Activated T-helper 1 cell treated with anti-CD3 and anti-CD28 coated beads, Interleukin-12 subunit alpha, Interleukin-12 subunit beta, Interleukin-2, Interleukin-4 antibody, amounts not matched to agents 30 ng/mL and 10 ng/mL and 1 ng/mL, durations not matched to agents 14 hours and 24 hours and 36 hours (primary cell): ENCODE data around the gene CDH13. TPM values are rescaled to one million over a fixed set of nuclear protein-coding genes. Genes with fewer than 3 reads are reported as not detected.

Source experiments
- DNase-seq: peaks from one replicate; pipeline ENCODE4 v3.0.0; 2021; ENCODE audit warnings: low spot score
- H3K27ac Mint-ChIP-seq: one replicate; pipeline ENCODE4 v1.8.0; 2021; ENCODE audit warnings: mild to moderate bottlenecking, mixed read lengths
- H3K27me3 Mint-ChIP-seq: one replicate; pipeline ENCODE4 v1.8.0; 2022; ENCODE audit warnings: mild to moderate bottlenecking, moderate library complexity, mixed read lengths; ENCODE audit not compliant: insufficient read depth
- H3K36me3 Mint-ChIP-seq: one replicate; pipeline ENCODE4 v1.8.0; 2021; ENCODE audit warnings: low read depth, mixed read lengths
- H3K4me1 Mint-ChIP-seq: one replicate; pipeline ENCODE4 v1.8.0; 2021; ENCODE audit warnings: low read depth, mixed read lengths
- H3K4me3 Mint-ChIP-seq: one replicate; pipeline ENCODE4 v1.8.0; 2021; ENCODE audit warnings: mild to moderate bottlenecking, moderate library complexity, mixed read lengths
- H3K9me3 Mint-ChIP-seq: one replicate; pipeline ENCODE4 v1.8.0; 2021; ENCODE audit warnings: mixed read lengths
- intact Hi-C: fragments of 100-400 bp; cut with micrococcal nuclease; formaldehyde crosslinking; loops from one replicate; pipeline ENCODE4 v1.15.1; 2024
- total RNA-seq: library from RNA; stranded (reverse); gene quantifications from 2 replicates; pipeline ENCODE4 v1.2.3, GENCODE V29; 2022

The CDH13 gene
- total RNA-seq, 1 donor from 2014 or later, result not detected

DNA sequence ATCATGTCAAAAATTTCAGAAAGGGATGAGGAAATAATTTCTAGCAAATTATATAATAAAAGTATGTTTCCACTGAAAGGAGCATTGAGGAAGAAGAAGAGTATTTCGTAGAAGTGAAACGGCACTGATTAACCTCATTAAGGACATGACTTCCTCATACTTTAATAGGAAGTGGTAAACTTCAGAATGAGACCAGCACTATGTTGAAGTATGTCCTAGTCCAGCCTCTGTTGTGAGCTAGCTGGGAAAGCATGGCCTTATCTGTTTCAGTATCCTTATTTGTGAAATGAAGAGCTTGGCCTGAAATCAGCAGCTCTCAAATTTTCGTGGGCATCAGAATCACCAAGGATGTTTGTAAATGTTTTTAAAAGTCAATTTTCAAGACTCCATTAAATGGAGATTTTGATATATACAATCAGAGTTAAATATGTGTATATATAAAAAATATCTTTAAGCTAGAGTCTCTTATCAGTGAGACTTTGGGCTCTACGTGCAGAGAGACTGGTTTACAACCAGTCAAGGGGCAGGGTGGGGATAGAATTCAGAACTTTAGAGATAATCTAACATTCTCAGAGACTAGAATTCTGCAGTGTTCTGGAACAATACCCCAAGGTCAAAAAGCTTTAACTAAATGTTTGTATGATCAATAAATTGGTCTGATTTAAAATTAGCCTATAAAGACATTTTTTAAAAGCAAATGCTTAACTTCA is 365.4 kb downstream of the CDH13 start:
- no peaks in the 10 kb centered on the region for H3K4me1 Mint-ChIP-seq
- H3K27me3 Mint-ChIP-seq, result peaks cover 5% of the 10 kb centered on the region
- intact Hi-C loops, result no loop called here
- no peak overlapping the region for H3K27ac Mint-ChIP-seq
- no peak for DNase-seq
- H3K36me3 Mint-ChIP-seq, result no peaks in the 10 kb centered on the region
- H3K9me3 Mint-ChIP-seq, result peaks cover 18% of the 10 kb centered on the region
- no peak overlapping the region for H3K4me3 Mint-ChIP-seq

DNA sequence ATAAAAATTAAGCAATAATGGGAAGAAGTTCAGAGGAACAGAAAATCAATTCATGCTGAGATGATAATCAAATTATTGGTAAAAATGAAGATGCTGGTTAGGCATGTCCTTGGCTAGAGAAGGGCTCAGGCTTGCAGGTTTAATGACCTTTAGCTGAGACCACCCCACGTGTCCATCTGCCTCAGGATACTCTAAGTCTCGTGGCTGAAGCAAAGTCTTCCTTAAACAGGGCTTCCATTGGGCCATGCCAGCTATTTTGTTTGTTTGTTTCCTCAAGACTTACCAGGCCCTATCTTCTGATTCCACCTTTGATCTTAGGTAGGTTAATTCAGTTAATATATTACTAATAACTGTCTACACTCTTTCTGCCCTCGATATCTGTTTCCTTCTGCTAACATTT is 366.0 kb downstream of the CDH13 start:
- intact Hi-C loops, result no loop called here
- Mint-ChIP-seq H3K4me1 (no peaks in the 10 kb centered on the region), H3K27ac (no peak overlapping the region), H3K27me3 (peaks cover 5% of the 10 kb centered on the region), H3K36me3 (no peaks in the 10 kb centered on the region), H3K9me3 (peaks cover 17% of the 10 kb centered on the region), H3K4me3 (no peak overlapping the region)
- DNase-seq, result no peak

DNA sequence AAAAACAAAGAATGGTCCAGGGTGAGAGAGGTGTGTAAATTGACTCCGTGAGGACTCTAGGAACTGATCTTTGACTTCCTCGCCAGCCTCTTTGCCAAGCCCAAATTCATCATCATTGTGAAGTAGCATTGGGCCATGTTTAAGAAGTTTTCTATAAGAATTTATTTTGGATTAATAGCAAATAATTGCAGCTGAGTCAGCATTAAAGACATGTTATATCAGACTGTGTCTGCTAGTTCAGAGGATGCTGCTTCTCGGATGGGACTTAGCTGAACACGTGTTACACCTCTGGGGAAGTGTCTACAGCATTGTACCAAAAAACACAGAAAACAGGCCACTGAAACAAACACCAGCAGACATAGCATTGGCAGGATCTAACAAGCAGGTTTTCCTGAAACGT is 366.6 kb downstream of the CDH13 start:
- Mint-ChIP-seq H3K27me3 (peaks cover 5% of the 10 kb centered on the region), H3K9me3 (peaks cover 11% of the 10 kb centered on the region), H3K4me3 (no peak overlapping the region), H3K4me1 (no peaks in the 10 kb centered on the region), H3K36me3 (no peaks in the 10 kb centered on the region), H3K27ac (no peak overlapping the region)
- intact Hi-C loops, result no loop called here
- DNase-seq, result no peak

DNA sequence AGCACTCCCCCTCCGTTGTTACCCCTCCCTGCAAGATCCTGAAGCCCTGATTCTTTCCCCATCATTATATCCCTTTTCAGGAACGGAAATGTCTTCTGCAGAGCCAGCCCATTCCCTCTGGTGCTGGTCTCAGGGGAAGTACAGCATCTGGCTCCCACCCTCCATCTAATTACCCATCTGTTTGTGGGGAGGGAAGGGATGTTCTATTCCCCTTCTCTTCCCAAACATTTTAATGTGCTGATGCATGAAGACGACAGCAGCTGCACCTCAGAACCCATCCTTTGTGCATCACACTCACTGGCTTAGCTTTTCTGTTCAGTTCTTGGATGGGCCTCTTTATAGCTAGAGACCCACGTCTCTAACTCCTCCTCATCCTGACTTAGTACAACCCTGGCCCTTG is 367.2 kb downstream of the CDH13 start:
- DNase-seq, result no peak
- intact Hi-C loops, result no loop called here
- Mint-ChIP-seq H3K27me3 (peaks cover 5% of the 10 kb centered on the region), H3K4me1 (no peaks in the 10 kb centered on the region), H3K36me3 (no peaks in the 10 kb centered on the region), H3K4me3 (no peak overlapping the region), H3K9me3 (peaks cover 14% of the 10 kb centered on the region), H3K27ac (no peak overlapping the region)

DNA sequence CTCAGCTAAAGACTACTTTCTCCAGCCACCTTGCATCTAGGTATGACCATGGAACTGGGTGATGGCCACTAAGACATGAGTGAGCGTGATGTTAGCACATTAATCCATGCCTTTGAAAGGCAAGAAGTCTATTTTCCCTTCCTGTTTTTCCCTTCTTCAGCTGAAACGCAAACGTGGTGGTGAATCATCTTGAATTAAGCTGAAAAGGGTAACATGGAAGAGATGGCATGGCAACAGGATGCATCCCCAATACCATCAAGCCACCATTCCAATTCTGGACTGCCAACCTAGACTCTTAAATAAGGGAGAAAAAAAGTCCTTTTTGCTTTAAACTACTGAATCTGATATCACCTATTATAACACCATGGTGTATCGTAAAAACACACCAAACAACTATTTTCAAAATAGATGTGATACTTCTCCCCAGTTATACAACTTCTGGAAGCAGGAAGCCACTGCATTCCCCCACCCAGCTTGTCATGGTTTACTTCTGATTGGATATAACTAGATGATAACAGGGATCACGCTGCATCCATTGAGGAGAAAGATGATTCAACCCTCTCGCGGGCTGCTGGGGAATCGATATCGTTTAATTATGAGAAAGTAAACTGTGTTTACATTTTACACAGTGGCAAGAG is 368.6 kb downstream of the CDH13 start:
- H3K4me1 Mint-ChIP-seq, result no peaks in the 10 kb centered on the region
- intact Hi-C loops, result no loop called here
- H3K27me3 Mint-ChIP-seq, result peaks cover 5% of the 10 kb centered on the region
- no peak overlapping the region for H3K4me3 Mint-ChIP-seq
- H3K27ac Mint-ChIP-seq, result no peak overlapping the region
- no peak for DNase-seq
- peaks cover 16% of the 10 kb centered on the region for H3K9me3 Mint-ChIP-seq
- no peaks in the 10 kb centered on the region for H3K36me3 Mint-ChIP-seq

DNA sequence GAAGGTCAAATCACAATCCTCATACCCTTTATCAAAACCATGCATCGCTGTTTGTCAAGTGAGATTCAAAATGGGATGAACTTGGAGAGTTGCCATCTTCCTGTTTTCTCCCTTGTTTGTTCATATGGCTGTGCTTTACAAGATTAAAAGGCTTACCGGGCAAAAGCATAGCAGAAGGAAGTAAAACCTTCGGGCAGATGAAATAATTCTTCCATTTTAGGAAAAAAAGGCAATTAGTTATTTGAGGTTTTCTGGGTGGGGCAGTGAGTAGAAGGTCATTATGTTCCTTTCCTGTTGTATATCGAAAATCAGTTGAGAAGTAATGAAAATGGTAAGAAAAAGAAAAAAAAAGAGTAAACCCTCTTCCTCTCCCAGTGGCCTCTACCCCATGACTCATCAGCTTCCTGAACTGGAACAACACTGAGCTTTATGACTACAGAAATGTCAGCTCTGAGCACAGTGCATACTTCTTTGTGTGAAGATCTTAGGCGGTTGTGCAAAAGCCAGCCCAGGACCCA is 369.2 kb downstream of the CDH13 start:
- intact Hi-C loops, result no loop called here
- Mint-ChIP-seq H3K4me3 (no peak overlapping the region), H3K9me3 (peaks cover 20% of the 10 kb centered on the region), H3K27me3 (peaks cover 5% of the 10 kb centered on the region), H3K4me1 (no peaks in the 10 kb centered on the region), H3K27ac (no peak overlapping the region), H3K36me3 (no peaks in the 10 kb centered on the region)
- no peak for DNase-seq

DNA sequence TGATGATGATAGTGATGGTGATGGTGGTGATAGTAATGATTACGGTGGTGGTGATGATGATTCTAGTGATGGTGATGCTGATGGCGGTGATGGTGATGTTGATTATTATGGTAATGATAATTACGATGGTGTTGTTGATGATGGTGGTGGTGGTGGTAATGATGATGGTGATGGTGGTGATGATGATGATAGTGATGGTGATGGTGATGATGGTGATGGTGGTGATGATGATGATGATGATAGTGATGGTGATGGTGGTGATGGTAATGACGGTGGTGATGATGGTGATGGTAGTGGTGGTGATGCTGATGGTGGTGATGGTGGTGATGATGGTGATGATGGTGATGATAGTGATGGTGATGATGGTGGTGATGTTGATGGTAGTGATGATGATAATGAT is 370.0 kb downstream of the CDH13 start:
- H3K27ac Mint-ChIP-seq, result no peak overlapping the region
- H3K27me3 Mint-ChIP-seq, result peaks cover under 1% of the 10 kb centered on the region
- peaks cover 15% of the 10 kb centered on the region for H3K9me3 Mint-ChIP-seq
- no peaks in the 10 kb centered on the region for H3K36me3 Mint-ChIP-seq
- H3K4me1 Mint-ChIP-seq, result no peaks in the 10 kb centered on the region
- no peak for DNase-seq
- intact Hi-C loops, result no loop called here
- no peak overlapping the region for H3K4me3 Mint-ChIP-seq

DNA sequence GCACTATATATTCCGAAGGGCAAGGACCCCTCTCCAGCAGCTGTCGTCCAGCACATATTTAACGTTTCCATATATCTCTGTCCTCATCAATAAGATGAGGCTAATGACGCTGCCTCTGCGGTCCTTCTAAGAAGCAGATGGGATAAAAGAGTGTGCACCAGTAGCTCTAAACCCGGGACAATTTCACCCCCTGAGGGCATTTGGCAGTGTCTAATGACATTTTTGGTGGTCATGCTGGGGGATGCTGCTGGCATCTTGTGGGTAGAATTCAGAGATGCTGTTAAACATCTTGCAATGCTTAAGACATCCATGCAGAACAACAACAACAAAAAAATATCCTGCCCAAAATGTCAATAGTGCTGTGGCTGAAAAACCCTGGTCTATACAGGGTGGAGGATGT is 372.9 kb downstream of the CDH13 start:
- H3K4me3 Mint-ChIP-seq, result no peak overlapping the region
- DNase-seq, result no peak

DNA sequence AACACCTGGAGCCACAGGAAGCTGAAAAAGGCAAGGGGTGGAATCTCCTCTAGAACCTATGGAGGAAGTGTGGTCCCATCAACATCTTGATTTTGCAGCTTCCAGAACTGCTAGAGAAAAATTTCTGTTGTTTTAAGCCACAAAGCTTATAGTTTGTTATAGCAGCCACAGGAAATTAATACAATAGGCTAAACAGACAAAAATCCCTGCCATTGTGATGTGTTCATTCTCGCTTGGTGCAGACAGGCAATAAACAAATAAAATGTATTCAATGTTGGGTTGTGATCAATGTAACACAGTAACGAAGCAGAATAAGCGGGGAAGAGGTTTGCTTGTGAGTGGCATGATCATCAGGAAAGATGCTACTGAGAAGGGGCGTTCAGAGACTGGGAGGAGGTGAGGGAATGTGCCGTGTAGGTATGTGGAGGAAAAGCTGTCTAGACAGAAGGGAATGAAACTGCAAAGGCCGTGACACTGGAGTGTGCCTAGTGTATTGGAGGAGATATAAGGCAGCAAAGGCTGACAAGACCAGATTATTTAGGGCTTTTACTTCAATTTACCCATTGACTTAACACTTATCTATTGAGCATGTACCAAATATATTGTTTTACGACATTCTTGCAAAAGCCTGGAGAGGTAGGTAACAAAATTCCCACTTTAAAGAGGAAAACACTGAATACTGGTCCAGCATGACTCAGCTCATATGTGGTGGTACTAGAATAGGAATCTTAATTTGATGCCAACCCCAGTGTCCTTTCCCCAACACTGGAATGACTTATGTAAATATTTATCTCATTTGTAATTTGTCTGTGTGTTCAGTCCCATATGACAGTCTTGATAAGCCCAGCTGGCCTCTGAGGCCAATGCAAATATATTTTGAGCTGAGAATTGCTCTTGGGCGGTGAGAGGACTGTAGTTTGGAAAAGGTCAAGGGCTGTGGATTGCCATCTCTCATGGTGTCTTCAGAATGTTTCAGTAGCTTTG is 375.9 kb downstream of the CDH13 start:
- Mint-ChIP-seq H3K9me3 (peaks cover 12% of the 10 kb centered on the region), H3K27ac (no peak overlapping the region)

More for the DNA sequence above, 372.9 kb downstream of the CDH13 start:
- Mint-ChIP-seq H3K27ac (no peak overlapping the region), H3K27me3 (no peaks in the 10 kb centered on the region), H3K9me3 (peaks cover 13% of the 10 kb centered on the region), H3K36me3 (no peaks in the 10 kb centered on the region), H3K4me1 (no peaks in the 10 kb centered on the region)
- intact Hi-C loops, result no loop called here

DNA sequence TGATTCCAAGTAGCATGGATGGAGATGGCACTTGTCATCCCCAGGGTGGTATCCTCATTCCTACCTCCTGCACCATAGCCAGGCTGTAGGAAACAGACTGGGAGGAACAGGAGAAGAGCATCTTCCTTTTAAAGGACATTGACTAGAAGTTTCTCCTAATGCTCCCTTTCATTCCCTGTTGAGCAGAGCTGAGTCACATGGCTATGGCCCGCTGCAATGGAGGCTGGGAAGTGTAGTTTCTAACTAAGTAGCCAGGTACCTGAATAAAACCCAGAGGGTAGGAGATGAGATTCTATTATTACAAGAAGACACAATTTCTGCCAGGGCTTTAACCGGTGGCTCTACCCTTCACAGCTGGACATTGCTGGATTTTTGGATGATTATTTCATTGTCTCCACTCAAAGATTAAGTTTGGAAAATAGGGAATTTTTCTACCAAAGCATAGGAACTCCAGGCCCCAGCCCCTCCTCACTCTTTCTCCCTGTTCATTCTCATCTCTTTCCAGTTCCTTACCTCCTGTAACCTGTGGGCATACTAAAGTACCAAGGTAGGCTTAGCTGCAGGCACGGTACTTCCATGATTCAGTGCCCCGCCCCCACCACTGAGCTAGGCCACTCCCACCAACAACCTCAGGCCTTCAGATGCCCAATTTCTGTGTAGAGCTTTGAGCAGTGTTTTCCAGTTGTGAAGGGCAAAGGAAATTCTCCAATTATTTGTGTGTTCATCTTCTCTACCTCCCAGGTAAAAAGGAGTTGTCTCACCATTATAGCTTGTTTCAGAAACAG is 378.3 kb downstream of the CDH13 start:
- no peak overlapping the region for H3K27ac Mint-ChIP-seq
- H3K9me3 Mint-ChIP-seq, result peaks cover 17% of the 10 kb centered on the region
- DNase-seq, result no peak
- no peaks in the 10 kb centered on the region for H3K36me3 Mint-ChIP-seq
- H3K27me3 Mint-ChIP-seq, result no peaks in the 10 kb centered on the region
- intact Hi-C loops, result no loop called here
- H3K4me1 Mint-ChIP-seq, result no peaks in the 10 kb centered on the region
- no peak overlapping the region for H3K4me3 Mint-ChIP-seq

More for the DNA sequence above, 375.9 kb downstream of the CDH13 start:
- intact Hi-C loops, result no loop called here
- Mint-ChIP-seq H3K27me3 (no peaks in the 10 kb centered on the region), H3K4me1 (no peaks in the 10 kb centered on the region), H3K36me3 (no peaks in the 10 kb centered on the region), H3K4me3 (no peak overlapping the region)
- DNase-seq, result no peak

DNA sequence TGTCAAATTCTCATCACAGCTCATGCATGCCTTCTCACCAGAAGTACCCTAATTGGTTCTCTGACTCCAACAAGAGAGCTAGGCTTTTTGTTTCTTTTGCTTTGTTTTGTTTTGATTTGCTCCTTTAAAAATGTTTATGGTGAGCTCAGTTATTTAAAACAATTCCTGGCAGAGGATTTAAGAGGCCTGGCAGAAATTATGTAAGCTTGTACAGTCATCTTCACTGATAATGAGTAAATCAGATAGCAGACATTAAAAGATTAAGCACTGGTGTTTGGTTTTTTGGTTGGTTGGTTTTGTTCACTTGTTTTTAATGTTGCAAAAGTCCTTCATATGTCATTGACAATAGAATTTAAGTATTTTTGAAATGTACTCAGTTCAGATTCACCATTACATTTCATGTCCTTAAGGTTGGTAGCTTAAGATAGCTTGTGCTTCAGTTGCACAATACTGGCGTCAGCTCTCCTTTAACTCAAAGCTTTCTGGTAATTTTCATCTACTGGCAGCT is 378.9 kb downstream of the CDH13 start:
- Mint-ChIP-seq H3K27me3 (no peaks in the 10 kb centered on the region), H3K4me3 (no peak overlapping the region), H3K9me3 (peaks cover 17% of the 10 kb centered on the region)

More for the DNA sequence above, 378.9 kb downstream of the CDH13 start:
- H3K4me1 Mint-ChIP-seq, result no peaks in the 10 kb centered on the region
- H3K27ac Mint-ChIP-seq, result no peak overlapping the region
- no peak for DNase-seq
- no peaks in the 10 kb centered on the region for H3K36me3 Mint-ChIP-seq
- intact Hi-C loops, result no loop called here
